WI38 (cell line): ENCODE data around the gene CFAP45.

Experiments used
- H3K4me3 ChIP-seq: 2 replicates; pipeline ENCODE4 v1.5.1; 2011; ENCODE audit warnings: low read depth, mild to moderate bottlenecking, control low read depth, low read length
- TF ChIP-seq, protein P1 (sequence below): IDR thresholded peaks from 2 replicates; pipeline ENCODE4 v1.5.1; 2012; ENCODE audit warnings: low read depth, mild to moderate bottlenecking, control low read depth, low read length

The CFAP45 gene

DNA sequence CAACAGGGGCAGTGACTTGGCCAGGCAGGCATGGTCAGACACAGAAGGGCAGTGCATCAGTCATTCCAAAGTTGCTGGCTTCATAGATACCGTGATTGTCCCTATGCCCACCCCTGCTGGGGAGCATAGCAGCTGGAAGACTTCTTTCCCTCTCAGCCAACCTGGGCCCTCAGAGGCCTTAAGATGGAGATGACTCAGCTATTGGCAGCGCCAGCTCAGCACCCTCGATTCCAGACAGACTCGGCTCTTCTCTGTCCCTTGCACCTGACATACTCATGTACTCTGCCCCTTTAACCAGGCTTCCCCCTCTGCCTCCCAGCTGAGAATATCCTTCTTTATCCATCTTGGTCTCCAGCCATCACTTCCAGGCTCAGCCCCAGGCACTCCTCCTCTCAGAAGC, 56.5 kb downstream of the CFAP45 start:
- TF ChIP-seq, protein P1, sequence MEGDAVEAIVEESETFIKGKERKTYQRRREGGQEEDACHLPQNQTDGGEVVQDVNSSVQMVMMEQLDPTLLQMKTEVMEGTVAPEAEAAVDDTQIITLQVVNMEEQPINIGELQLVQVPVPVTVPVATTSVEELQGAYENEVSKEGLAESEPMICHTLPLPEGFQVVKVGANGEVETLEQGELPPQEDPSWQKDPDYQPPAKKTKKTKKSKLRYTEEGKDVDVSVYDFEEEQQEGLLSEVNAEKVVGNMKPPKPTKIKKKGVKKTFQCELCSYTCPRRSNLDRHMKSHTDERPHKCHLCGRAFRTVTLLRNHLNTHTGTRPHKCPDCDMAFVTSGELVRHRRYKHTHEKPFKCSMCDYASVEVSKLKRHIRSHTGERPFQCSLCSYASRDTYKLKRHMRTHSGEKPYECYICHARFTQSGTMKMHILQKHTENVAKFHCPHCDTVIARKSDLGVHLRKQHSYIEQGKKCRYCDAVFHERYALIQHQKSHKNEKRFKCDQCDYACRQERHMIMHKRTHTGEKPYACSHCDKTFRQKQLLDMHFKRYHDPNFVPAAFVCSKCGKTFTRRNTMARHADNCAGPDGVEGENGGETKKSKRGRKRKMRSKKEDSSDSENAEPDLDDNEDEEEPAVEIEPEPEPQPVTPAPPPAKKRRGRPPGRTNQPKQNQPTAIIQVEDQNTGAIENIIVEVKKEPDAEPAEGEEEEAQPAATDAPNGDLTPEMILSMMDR: no peak
- no peak overlapping the region for H3K4me3 ChIP-seq

- TF ChIP-seq, protein P1: no peak
- no peak overlapping the region for H3K4me3 ChIP-seq
Observed at GRCh38 chr1:159841749-159842148, 58.2 kb downstream of the CFAP45 start.

GRCh38 chr1:159839116-159839849, 60.7 kb downstream of the CFAP45 start:
- TF ChIP-seq, protein P1: no peak

DNA sequence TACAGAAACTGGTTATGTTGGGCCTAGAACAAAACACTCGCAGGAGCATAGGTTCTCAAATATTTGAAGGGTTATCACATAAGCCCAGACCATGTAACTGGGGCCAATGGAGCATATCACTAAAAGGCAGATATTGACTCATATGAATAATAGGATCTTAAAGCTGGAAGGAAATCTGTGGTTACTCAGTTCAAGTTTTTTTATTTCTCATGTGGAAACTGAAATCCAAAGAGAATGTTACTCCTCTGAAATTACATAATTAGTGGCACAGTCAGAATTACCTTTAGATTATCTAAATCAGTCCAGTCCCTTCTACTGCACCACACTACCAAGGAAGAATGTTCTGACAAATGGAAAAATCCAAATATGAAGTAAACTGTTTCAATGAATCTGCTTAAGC, 61.2 kb downstream of the CFAP45 start:
- no peak overlapping the region for H3K4me3 ChIP-seq
- TF ChIP-seq, protein P1: no peak

More at GRCh38 chr1:159839116-159839849, 60.7 kb downstream of the CFAP45 start:
- H3K4me3 ChIP-seq: no peak overlapping the region

GRCh38 chr1:159835862-159836525, 64.0 kb downstream of the CFAP45 start:
- no peak overlapping the region for H3K4me3 ChIP-seq
- TF ChIP-seq, protein P1: no peak

DNA sequence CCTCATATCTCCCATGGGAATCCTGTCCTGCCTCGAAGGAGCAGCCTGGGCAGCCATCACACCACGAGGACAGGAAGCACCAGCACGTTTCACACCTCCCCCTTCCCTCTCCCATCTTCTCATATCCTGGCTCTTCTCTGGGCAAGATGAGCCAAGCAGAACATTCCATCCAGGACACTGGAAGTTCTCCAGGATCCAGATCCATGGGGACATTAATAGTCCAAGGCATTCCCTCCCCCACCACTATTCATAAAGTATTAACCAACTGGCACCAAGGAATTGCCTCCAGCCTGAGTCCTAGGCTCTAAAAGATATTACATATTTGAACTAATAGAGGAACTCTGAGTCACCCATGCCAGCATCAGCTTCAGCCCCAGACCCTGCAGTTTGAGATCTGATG, 64.6 kb downstream of the CFAP45 start:
- no peak overlapping the region for H3K4me3 ChIP-seq
- TF ChIP-seq, protein P1: no peak

- no peak overlapping the region for H3K4me3 ChIP-seq
- TF ChIP-seq, protein P1: no peak
Observed at GRCh38 chr1:159832309-159832708, 67.7 kb downstream of the CFAP45 start.
